ENCODE measurements around the gene PTPRO. TPM values are rescaled to one million over a fixed set of nuclear protein-coding genes. Genes with fewer than 3 reads are reported as not detected.

The PTPRO gene
- 9.4 TPM for polyA plus RNA-seq

- Mint-ChIP-seq H3K4me3 (peak within 1 kb of the TSS in 1 of 4 donors; percentile 53), H3K27me3 (peaks cover 22% of the 10 kb centered on the region), H3K9me3 (no peaks in the 10 kb centered on the region), H3K4me1 (peaks cover 0 to 6% (median 1%) of the 10 kb centered on the region in 3 donors), H3K27ac (no peak within 1 kb of the TSS), H3K36me3 (peaks cover 2% of the 10 kb centered on the region)
Measured at GRCh38 chr12:15322164-15323061, at the start of gene PTPRO. PTPRO (plus strand) TSS chr12:15322508.

- Mint-ChIP-seq H3K4me3 (no peak overlapping the region), H3K36me3 (no peaks in the 10 kb centered on the region), H3K27me3 (peaks cover 5% of the 10 kb centered on the region), H3K27ac (peak overlapping the region in 1 of 3 donors; percentile 44), H3K9me3 (no peaks in the 10 kb centered on the region), H3K4me1 (peaks cover 0 to under 1% (median 0%) of the 10 kb centered on the region in 3 donors)
Measured at GRCh38 chr12:15273896-15274295, 48.4 kb upstream of the PTPRO start.

GRCh38 chr12:15274561-15274967 lies 47.7 kb upstream of the PTPRO start:
- Mint-ChIP-seq H3K9me3 (no peaks in the 10 kb centered on the region), H3K4me3 (no peak overlapping the region), H3K27me3 (peaks cover 10% of the 10 kb centered on the region), H3K36me3 (no peaks in the 10 kb centered on the region), H3K4me1 (peaks cover 0 to 2% (median 0%) of the 10 kb centered on the region in 3 donors), H3K27ac (no peak overlapping the region)

GRCh38 chr12:15276088-15276698 lies 46.1 kb upstream of the PTPRO start:
- Mint-ChIP-seq H3K4me3 (no peak overlapping the region), H3K9me3 (no peaks in the 10 kb centered on the region), H3K27me3 (peaks cover 10% of the 10 kb centered on the region)

GRCh38 chr12:15278816-15279658 lies 43.3 kb upstream of the PTPRO start:
- Mint-ChIP-seq H3K27me3 (peaks cover 12% of the 10 kb centered on the region), H3K4me3 (no peak overlapping the region), H3K27ac (no peak overlapping the region), H3K36me3 (no peaks in the 10 kb centered on the region), H3K9me3 (no peaks in the 10 kb centered on the region), H3K4me1 (peaks cover 0 to 2% (median 0%) of the 10 kb centered on the region in 3 donors)

More at GRCh38 chr12:15276088-15276698, 46.1 kb upstream of the PTPRO start:
- Mint-ChIP-seq H3K4me1 (peaks cover 0 to 2% (median 0%) of the 10 kb centered on the region in 3 donors), H3K36me3 (no peaks in the 10 kb centered on the region), H3K27ac (no peak overlapping the region)

DNA sequence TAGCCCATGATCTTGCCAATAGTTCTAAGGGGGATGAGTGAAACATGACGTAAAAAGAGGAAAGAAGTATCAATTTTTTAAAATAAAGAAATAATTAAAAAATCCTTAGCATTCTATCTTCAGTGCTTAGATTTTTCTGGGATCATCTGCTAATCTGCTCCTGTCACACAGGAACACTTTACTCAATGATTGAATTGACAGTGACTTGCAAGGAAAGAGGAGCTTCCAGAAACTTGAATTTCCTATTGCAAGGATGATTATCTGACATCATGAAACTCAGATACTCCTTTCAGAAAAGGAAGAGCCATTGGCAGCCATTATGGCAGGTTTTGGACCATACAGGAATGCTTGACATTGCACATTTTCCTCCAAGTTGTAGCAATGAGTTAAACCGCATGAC lies 41.4 kb upstream of the PTPRO start:
- no peaks in the 10 kb centered on the region for H3K9me3 Mint-ChIP-seq
- H3K36me3 Mint-ChIP-seq: no peaks in the 10 kb centered on the region
- no peak overlapping the region for H3K27ac Mint-ChIP-seq
- H3K4me1 Mint-ChIP-seq: peaks cover 0 to 2% (median 0%) of the 10 kb centered on the region in 3 donors
- H3K4me3 Mint-ChIP-seq: no peak overlapping the region
- peaks cover 8% of the 10 kb centered on the region for H3K27me3 Mint-ChIP-seq

- H3K4me3 Mint-ChIP-seq: no peak overlapping the region
- H3K27me3 Mint-ChIP-seq: peaks cover 2% of the 10 kb centered on the region
- H3K4me1 Mint-ChIP-seq: peaks cover 0 to 5% (median 4%) of the 10 kb centered on the region in 3 donors
- H3K27ac Mint-ChIP-seq: peak overlapping the region in 1 of 3 donors; percentile 86
- H3K36me3 Mint-ChIP-seq: no peaks in the 10 kb centered on the region
- H3K9me3 Mint-ChIP-seq: no peaks in the 10 kb centered on the region
Measured at GRCh38 chr12:15289192-15289591, 33.1 kb upstream of the PTPRO start.

DNA sequence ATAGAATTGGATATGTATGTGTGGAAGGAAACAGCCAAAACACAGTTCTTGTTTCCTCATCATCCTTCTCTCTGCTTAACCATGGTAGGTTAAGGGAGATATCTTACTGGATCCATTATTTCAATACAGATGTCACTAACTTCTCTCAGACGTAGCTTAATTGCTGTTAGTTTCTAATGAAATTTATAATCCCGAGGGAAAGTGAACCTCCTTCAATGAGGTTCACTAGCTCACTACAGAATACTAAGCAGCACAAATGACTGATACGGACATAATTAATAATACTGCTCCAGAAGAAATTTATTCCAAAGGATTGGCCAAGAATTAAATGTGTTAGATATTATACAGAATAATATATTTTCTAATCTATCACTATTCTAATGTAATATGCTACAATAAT lies 28.6 kb upstream of the PTPRO start:
- Mint-ChIP-seq H3K36me3 (no peaks in the 10 kb centered on the region), H3K4me1 (peaks cover 0 to 5% (median 4%) of the 10 kb centered on the region in 3 donors), H3K27ac (no peak overlapping the region), H3K9me3 (peaks cover 0 to 4% (median 2%) of the 10 kb centered on the region in 3 donors), H3K4me3 (no peak overlapping the region), H3K27me3 (peaks cover 2% of the 10 kb centered on the region)

GRCh38 chr12:15299947-15300346 lies 22.4 kb upstream of the PTPRO start:
- Mint-ChIP-seq H3K27ac (no peak overlapping the region), H3K4me1 (no peaks in the 10 kb centered on the region), H3K9me3 (peaks cover 8 to 27% (median 15%) of the 10 kb centered on the region in 3 donors), H3K27me3 (no peaks in the 10 kb centered on the region), H3K4me3 (no peak overlapping the region), H3K36me3 (no peaks in the 10 kb centered on the region)

GRCh38 chr12:15304296-15304695 lies 18.0 kb upstream of the PTPRO start:
- Mint-ChIP-seq H3K4me1 (no peaks in the 10 kb centered on the region), H3K9me3 (peaks cover 6 to 23% (median 15%) of the 10 kb centered on the region in 3 donors), H3K27ac (no peak overlapping the region)

GRCh38 chr12:15306605-15307004 lies 15.7 kb upstream of the PTPRO start:
- Mint-ChIP-seq H3K4me3 (no peak overlapping the region), H3K36me3 (no peaks in the 10 kb centered on the region), H3K27me3 (peaks cover 2% of the 10 kb centered on the region), H3K9me3 (peaks cover 6 to 13% (median 7%) of the 10 kb centered on the region in 3 donors), H3K4me1 (no peaks in the 10 kb centered on the region), H3K27ac (no peak overlapping the region)

More at GRCh38 chr12:15304296-15304695, 18.0 kb upstream of the PTPRO start:
- Mint-ChIP-seq H3K4me3 (no peak overlapping the region), H3K27me3 (no peaks in the 10 kb centered on the region), H3K36me3 (no peaks in the 10 kb centered on the region)

DNA sequence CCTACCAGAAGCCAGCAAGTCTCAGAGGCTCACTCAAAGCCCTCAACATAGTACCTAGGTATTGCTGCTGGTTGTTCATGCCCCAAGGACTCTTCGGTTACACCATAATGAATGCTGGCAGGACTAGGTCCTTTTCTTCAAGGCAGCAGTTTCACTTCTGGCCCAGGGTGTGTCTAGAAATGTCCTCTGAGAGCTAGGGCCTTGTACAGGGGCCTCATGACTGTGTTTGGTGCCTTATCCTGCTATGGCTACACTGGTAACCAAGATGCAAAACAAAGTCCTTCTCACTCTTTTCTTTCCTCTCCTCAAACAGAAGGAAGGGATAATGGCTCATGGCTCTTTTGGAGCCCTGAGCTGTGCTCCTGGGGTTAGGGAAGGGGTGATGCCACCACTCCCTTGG lies 15.2 kb upstream of the PTPRO start:
- H3K4me1 Mint-ChIP-seq: peaks cover 0 to 2% (median 0%) of the 10 kb centered on the region in 3 donors
- H3K4me3 Mint-ChIP-seq: no peak overlapping the region
- H3K27ac Mint-ChIP-seq: no peak overlapping the region
- peaks cover 6 to 13% (median 7%) of the 10 kb centered on the region in 3 donors for H3K9me3 Mint-ChIP-seq
- peaks cover 2% of the 10 kb centered on the region for H3K27me3 Mint-ChIP-seq
- H3K36me3 Mint-ChIP-seq: no peaks in the 10 kb centered on the region

GRCh38 chr12:15318841-15319240 lies 3.5 kb upstream of the PTPRO start:
- H3K4me3 Mint-ChIP-seq: no peak overlapping the region
- H3K27me3 Mint-ChIP-seq: peaks cover 17% of the 10 kb centered on the region
- peaks cover 0 to 6% (median 1%) of the 10 kb centered on the region in 3 donors for H3K4me1 Mint-ChIP-seq
- H3K36me3 Mint-ChIP-seq: peaks cover 2% of the 10 kb centered on the region
- H3K27ac Mint-ChIP-seq: no peak overlapping the region
- no peaks in the 10 kb centered on the region for H3K9me3 Mint-ChIP-seq

- H3K27ac Mint-ChIP-seq: no peak overlapping the region
- no peaks in the 10 kb centered on the region for H3K9me3 Mint-ChIP-seq
- H3K4me1 Mint-ChIP-seq: peaks cover 0 to 6% (median 1%) of the 10 kb centered on the region in 3 donors
- peaks cover 2% of the 10 kb centered on the region for H3K36me3 Mint-ChIP-seq
- H3K27me3 Mint-ChIP-seq: peaks cover 19% of the 10 kb centered on the region
- H3K4me3 Mint-ChIP-seq: no peak overlapping the region
Measured at GRCh38 chr12:15320881-15321280, 1.4 kb upstream of the PTPRO start.
